NAMALWA (cell line): ENCODE data around the gene CIZ1.
"Not testable (repeated sequence)": the region's sequence is repeated elsewhere in the genome, so short reads cannot be mapped to it uniquely, and the experiment has no call there.

Source experiments
- DNase-seq: peaks from one replicate; pipeline ENCODE4 v3.0.0-alpha.2; 2015; ENCODE audit warnings: low spot score

CIZ1 gene, protein sequence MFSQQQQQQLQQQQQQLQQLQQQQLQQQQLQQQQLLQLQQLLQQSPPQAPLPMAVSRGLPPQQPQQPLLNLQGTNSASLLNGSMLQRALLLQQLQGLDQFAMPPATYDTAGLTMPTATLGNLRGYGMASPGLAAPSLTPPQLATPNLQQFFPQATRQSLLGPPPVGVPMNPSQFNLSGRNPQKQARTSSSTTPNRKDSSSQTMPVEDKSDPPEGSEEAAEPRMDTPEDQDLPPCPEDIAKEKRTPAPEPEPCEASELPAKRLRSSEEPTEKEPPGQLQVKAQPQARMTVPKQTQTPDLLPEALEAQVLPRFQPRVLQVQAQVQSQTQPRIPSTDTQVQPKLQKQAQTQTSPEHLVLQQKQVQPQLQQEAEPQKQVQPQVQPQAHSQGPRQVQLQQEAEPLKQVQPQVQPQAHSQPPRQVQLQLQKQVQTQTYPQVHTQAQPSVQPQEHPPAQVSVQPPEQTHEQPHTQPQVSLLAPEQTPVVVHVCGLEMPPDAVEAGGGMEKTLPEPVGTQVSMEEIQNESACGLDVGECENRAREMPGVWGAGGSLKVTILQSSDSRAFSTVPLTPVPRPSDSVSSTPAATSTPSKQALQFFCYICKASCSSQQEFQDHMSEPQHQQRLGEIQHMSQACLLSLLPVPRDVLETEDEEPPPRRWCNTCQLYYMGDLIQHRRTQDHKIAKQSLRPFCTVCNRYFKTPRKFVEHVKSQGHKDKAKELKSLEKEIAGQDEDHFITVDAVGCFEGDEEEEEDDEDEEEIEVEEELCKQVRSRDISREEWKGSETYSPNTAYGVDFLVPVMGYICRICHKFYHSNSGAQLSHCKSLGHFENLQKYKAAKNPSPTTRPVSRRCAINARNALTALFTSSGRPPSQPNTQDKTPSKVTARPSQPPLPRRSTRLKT

DNA sequence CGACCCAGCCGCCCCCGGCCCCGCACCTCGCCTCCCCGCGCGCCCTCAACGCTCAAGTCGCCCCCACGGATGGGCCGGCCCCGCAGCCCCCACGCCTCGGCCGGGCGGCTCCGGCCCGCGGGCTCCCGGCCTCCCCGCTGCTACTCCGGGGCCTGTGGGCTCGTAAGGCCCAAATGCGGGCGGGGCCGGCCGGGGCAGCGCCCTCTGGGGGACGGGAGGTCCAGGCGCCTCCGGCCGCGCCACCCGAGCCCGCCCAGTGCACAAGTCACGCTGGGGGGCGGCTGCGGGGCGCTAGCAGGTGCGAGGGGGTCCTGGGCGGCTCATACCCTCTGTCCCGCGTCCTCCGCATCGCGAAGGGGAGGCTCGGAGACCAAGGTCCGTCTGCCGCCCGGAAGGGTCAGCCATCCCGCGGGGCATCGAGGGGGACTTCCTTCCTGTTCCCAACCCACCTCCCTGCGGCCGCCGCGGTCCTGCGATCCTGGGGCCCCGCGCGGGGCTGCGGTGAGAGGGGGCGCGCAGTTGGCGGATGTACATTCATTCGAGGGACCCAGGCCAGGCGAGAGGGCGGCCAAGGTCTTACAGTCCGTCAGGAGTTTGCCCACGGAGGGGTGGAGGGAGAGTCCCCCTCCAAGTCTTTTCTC, at the start of gene CIZ1:
Gene CIZ1, minus strand, starts transcription at position 167 of the 641 bp plus-strand sequence. CDS start 715 bp downstream, outside the sequence.
- peak; percentile 81 for DNase-seq

DNA sequence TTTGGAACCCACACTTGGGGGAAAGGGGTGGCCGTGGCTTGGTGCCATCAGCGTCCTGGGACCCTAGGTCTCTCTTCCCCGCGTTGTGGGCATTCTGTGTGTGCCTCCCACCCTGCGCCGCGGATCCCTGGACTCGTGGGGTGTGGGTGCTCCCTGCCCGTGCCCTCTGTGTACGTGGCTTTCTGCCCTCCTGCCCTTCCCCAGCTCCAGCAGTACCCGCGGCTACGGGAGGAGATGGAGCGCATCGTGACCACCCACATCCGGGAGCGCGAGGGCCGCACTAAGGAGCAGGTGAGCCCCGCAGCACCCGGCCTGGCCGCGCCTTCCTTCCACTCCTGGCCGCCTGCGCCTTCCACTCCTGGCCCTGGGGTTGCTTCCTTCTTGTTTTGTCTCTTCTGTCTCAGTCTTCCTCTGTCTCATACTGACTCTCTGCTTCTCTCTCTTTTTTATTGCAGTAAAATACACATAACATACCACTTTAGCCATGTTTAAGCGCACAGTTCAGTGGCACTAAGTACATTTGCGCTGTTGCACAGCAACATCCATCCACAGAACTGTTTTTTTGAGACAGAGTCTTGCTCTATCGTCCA, 42.5 kb upstream of the CIZ1 start:
- no peak for DNase-seq

DNA sequence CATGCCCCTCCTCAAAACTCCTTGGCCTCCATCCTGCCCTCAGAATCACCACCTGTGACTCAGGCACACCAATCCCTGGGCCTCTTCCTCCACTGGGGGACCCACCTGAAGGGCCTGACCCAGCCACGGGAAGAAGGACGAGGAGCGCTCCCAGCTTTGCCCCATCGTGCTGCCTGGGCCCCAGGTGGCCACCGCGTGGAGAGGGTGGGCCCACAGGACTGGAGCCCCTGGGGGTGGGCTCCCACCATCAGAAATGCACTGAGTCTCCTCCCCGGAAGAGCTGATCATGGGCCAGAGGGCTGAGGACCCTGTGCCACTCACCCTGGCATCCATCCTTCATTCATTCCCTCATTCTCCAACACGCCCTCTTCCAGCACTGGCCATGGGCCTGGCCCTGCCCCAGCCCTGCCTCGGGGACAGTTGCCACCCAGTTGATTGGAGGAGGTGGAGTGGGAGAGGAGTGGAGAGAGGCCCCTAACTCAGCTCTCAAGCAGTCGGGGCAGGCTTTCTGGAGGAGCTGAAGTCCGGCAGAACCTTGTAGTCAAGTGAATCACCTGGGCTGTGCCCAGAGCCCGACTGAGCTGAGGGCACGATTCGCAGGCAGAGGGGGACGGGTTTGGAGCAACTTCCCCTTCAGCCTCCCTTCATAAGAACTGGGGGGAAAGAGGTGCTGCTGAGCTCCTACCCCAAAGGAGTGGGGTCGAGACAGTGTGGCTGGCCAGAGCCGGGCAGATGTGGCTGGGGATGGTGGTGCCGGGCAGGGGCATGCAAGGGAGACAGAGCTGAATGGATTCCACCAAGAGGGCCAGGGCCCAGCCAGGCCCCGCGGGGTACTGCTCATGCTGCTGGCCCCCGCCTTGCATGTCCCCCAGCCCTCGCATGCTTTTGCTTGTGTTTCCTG, 41.4 kb upstream of the CIZ1 start:
- DNase-seq = no peak

DNA sequence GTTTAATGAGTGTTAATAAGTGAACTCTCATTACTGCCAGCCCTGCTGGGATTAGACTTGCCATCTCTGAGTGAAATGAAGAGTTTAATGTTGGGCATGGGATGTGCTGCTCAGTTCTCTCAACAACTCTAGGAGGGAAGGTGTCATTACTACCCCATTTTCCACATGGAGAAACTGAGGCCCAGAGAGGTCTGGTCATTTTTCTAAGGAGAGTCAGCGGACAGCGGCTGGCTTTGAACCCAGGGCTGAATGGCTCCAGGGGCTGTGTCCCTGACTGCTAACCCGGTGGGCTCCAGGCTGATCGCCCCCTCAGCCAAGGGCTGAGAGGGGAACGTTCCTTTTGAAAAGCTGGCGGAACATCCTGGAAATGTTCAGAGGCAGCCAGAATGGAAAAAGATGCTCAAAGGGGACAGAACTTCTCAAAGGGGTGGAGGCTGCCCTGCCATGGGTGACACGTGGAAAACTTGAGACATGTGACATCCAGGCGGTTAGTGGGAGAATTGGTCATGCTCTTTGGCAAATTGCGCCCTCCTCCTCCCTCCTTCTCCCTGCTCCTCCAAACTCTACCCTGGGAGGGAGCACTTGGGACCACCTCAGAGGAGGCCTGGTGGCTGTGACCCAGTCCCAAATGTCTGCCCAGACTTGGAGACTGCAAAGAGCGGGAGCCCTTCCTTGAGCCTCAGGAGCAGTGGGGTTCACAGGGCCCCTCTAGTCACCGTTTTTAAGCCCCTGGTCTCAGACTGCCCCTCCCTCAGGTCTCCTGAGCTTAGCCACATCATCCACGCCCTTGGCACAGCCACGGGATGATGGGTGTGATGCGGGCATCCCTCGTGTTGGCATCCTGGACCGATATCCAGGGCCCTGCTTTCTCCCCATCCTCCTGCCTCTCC, 40.5 kb upstream of the CIZ1 start:
- DNase-seq = no peak

DNA sequence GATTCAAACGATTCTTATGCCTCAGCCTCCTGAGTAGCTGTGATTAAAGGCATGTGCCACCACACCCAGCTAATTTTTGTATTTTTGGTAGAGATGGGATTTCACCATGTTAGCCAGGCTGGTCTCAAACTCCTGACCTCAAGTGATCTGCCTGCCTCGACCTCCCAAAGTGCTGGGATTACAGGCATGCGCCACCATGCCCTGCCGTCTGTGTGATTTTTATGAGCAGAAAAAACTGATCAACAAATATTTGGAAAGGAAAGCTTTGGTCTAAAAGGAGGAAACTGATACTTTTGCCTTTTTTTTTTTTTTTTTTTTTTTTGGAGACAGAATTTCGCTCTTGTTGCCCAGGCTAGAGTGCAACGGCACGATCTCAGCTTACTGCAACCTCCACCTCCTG, 39.5 kb upstream of the CIZ1 start:
- not testable (repeated sequence) for DNase-seq

DNA sequence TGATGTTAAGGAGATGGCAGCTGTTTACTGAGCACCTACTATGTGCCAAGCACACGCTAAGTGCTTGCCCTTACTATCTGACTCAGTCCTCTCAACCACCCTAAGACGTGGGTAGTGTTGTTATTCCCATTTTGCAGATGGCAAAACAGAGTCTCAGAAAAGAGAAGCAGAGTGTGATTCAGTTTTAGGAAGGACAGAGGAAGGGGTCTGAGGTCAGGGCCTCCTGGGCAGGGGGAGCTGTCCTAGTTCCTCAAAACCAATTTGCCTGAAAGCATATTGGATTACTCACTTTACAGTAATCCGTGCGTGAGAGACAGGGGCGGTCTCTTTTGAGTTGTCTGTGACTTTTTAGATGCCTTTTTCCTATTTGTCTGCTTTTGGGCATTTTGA, 35.0 kb upstream of the CIZ1 start:
- no peak for DNase-seq

DNA sequence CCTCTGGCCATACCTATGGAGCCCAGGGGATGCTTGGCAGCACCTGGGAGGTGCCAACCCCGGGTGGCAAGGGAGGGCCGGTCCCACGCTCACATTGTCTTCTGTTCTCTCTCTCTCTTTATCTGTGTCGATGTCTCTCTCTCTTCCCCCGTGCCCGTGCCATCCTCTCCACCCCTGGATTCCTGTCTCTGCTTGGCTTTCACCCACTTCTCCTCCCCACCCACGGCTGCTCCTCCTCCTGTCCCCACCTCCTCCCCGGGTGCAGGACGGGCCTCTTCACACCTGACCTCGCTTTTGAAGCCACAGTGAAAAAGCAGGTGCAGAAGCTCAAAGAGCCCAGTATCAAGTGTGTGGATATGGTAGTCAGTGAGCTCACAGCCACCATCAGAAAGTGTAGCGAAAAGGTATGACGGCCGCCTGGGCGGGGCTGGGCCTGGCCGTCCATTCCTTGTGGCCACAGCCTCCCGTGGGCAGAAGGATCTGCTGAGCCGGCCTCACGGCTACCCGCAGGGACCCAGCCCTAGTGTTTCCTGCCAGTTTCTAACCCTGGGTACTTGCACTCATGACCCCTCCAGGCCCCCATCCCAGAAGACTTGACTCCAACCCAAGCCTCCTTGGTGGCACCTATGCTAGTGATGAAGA, 34.5 kb upstream of the CIZ1 start:
- no peak for DNase-seq

DNA sequence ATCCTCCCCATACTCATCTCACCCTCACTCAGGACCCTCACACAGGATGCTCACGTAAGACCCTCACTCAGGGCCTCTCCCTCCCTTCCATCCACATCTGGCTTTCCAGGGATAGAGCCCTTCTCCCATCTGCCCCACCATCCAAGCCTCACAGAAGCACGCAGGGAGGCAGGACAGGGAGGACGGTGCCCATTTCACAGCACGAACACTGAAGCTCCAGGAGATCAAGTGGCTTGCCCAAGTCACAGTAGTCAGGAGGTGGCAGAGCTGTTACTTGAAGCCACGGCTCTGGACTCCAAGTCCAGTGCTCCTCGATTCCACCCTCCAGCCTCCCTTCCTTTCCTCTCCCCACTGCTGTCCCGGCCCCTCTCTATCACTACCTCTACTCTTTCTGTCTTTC, 33.5 kb upstream of the CIZ1 start:
- no peak for DNase-seq

DNA sequence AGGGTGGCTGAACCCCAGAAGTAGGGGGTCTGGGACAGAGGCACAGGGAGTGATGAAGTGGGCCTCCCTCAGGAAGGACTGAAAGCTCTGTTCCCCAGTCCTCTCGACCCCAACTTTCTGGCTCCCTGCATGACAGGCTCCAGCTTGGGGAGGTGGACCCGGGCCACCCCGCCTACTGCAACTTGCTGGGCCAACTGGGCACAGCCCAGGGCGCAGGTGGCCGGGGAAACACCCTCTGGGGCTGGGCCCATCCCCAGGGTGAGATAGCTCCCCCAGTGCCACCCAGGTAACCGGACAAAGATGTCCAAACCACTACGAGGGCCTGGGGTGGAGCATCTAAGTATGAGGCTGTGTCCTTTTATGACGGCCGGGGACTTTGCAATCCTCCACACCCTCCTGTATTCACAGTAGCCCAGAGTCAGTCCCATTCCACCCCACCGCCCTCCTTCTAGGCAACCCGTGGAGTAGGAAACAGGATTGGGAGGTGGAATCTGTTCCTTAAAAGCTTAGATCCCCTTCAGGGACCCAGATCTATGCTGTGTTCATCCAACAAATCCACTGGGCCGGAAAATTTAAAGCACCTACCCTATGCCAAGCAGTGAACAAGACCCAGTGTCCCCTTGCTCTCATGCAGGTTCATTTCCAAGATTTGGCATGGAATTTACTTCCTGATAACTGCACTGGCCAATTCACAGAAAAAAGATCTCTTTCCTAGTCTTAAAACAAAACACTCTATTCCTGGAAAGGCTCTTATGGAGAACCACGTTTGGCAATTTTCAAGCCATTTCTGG, 31.7 kb upstream of the CIZ1 start:
- DNase-seq = no peak

DNA sequence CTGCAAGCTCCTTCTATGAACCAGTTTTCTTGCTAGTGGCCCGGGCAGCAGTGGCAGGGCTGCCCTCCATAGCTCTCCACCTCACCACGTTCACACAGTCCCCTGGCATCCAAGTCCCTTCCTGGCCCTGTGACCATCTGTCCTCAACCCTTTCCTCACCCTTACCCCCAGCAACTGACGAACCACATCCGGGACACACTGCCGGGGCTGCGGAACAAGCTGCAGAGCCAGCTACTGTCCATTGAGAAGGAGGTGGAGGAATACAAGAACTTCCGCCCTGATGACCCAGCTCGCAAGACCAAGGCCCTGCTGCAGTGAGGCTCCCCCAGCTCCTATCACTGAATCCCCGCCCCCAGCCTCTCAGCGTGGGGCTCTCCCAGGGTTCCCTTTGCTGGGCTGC, 30.7 kb upstream of the CIZ1 start:
- no peak for DNase-seq

DNA sequence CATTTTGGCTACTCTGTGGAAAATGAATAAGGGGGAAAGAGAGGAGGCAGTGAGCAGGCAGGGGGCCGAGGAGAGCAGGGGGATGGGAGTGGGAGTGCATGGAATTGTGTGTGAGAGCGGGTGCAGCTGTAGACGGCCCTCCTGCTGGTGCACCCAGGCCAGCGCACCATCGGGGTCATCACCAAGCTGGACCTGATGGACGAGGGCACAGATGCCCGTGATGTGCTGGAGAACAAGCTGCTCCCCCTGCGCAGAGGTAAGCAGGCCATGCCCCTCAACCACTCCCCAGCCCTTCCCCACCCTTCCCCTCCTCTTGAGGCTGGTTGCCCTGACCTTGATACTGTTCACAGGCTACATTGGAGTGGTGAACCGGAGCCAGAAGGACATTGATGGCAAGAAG, 28.5 kb upstream of the CIZ1 start:
- no peak for DNase-seq

DNA sequence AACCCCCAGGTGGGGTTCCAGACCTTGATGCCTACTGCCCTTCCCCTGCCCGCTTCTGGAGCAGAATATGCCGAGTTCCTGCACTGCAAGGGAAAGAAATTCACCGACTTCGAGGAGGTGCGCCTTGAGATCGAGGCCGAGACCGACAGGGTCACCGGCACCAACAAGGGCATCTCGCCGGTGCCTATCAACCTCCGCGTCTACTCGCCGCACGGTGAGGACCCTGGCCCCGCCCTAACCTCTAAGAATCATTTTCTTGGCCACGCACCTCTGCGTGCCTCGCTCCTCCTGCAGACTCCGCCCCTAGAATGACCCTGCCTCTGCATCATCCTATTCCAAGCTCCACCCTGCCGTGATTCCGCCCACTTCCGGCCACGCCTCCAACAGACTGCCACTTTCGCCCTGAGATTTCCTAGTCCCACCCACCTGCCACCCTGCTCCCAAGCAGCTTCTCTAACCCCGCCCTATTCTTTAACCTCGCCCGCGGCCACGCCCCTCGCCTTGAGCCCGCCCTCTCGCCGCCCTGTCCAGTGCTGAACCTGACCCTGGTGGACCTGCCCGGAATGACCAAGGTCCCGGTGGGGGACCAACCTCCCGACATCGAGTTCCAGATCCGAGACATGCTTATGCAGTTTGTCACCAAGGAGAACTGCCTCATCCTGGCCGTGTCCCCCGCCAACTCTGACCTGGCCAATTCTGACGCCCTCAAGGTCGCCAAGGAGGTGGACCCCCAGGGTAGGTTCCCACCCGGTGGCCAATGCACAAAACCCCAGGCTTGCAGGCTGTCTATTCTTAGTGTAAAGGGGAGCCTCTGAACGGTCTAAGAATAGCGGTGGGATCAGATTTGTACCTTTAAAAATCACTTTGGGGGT, 27.4 kb upstream of the CIZ1 start:
- DNase-seq = peak; percentile 98

DNA sequence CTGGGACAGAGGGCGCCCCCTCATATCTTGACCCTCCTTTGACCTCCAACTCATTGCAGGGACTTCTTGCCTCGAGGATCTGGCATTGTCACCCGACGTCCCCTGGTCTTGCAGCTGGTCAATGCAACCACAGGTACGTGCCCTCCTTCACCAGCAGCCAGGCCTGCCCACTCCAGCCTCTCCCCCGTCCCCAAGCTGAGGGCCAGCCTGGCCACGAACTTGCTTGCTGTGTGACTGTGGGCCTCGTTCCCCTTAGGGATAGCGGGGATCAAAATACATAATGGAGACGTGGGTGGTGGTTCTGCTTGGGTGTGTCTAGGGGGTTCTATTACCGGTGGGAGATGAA, 26.8 kb upstream of the CIZ1 start:
- no peak for DNase-seq

DNA sequence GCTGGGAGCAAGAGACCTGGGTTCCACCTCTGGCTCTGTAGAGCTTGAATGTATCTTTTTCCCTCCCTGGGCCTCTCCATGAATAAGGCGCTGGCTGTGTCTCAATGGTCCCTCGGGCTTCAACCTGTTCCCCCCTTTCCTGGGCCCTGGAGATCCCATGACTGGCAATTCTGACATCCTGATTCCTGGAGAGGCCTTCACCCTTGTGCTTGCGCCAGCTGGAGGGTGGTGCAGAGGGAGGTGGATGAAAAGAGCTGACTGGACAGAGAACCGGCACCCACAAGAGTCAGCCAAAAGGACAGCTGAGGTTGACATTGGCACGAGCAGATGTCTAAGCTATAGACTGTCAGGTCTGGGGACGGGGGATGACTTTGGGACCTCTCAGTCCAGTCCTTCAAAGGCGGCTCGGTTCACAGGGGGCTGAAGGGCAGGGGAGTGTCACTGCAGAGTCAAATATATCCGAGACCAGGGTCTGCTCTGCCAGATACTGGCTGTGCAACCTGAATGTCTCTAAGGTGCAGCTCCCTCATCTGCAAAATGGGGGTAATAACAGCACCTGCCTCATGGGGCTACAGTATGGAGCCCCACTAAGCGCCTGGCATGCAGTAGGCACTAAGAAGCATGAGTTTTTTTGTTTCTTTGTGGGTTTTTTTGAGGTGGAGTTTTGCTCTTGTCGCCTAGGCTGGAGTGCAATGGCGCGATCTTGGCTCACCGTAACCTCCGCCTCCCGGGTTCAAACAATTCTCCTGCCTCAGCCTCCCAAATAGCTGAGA, 25.6 kb upstream of the CIZ1 start:
- DNase-seq = no peak

DNA sequence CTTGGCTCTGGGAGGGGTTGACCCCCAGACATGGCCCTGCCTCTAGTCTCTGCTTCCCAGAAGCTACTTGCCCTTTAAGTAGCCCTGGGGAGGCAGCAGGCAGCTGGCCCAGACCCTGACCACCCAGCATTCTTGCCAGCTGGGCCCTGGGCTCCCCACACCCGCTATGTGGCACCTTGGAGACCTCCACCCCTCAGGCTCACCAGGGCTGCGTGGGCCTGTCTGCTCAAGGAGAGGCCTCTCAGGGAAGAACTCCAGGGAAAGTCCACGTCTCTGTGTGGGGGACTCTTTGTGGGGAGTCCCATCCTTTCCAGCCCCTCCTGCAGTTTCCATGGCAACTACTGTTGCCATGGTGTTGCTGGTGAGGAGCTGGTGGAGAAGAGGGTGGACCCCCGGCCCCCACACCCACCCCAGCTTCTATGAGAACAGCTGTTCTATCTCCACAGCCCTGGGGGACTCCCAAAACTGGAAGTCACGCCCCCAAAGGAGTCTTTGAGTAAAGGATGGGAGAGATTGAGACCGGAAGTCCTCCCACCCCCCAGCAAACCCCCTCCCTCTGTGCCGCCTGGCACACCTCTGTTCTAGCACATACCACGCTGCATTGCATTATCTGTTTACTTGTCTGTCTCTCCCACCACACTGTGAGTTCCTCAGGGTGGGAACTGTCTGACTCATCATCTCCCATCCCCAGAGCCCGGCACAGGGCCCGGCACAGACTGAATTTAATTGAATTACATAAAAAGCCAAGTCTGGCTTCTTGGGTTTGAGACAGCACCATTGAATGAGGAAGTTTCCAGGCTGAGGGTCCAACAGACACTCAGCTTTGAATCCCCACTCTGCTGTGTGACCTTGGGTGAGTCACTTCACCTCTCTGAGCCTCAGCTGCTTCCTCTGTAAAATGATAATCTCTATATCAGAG, 24.4 kb upstream of the CIZ1 start:
- DNase-seq = no peak
